HFFc6 (cell line): Measurements from ENCODE around the gene ANTXR1. TPM values are rescaled to one million over a fixed set of nuclear protein-coding genes. Genes with fewer than 3 reads are reported as not detected.
A peak's percentile ranks its signal among the peaks of the same experiment; 100 is the strongest.

Experiments
- DNase-seq: peaks from one replicate; pipeline ENCODE4 v3.0.0-alpha.2; 2018
- H3K27ac Mint-ChIP-seq: 2 replicates; pipeline ENCODE4 v1.8.0; 2020; ENCODE audit warnings: mild to moderate bottlenecking, mixed read lengths
- H3K27me3 Mint-ChIP-seq: 2 replicates; pipeline ENCODE4 v1.8.0; 2021; ENCODE audit warnings: mild to moderate bottlenecking, moderate library complexity, mixed read lengths; ENCODE audit not compliant: insufficient read depth
- H3K36me3 Mint-ChIP-seq: 2 replicates; pipeline ENCODE4 v1.8.0; 2021; ENCODE audit warnings: low read depth, mixed read lengths
- H3K4me1 Mint-ChIP-seq: 2 replicates; pipeline ENCODE4 v1.8.0; 2020; ENCODE audit warnings: low read depth, mixed read lengths
- H3K4me3 Mint-ChIP-seq: 2 replicates; pipeline ENCODE4 v1.8.0; 2020; ENCODE audit warnings: mild to moderate bottlenecking, moderate library complexity, mixed read lengths
- H3K9me3 Mint-ChIP-seq: 2 replicates; pipeline ENCODE4 v1.8.0; 2020; ENCODE audit warnings: mild to moderate bottlenecking, mixed read lengths
- CTCF ChIP-seq: fragments of 200-600 bp; sonication (generic); IDR thresholded peaks from 2 replicates; pipeline ENCODE4 v1.5.0; 2021; ENCODE audit warnings: antibody characterized with exemption, mild to moderate bottlenecking
- long read RNA-seq: library from polyadenylated mRNA; unstranded; transcript quantifications from one replicate; pipeline ENCODE4 v2.0.0, GENCODE V29; 2019
- total RNA-seq, 6 experiments: library from RNA; stranded (reverse); fragmentation: NEBNext Ultra II Directional; extraction: Animal tissue kit (Norgen Biotek cat#: 25700); gene quantifications; 2 replicates in 1 of 6; 3 replicates in 5 of 6; pipeline ENCODE4 v1.2.3, GENCODE V29; 2021

Gene ANTXR1
- total RNA-seq: 100 to 1,000 TPM in 5 of 6 experiments, 10 to 100 TPM in 1; 98.0 to 137 (median 124) TPM
- long read RNA-seq, transcript ANTXR1-203 (13 exons, 2,221 nt): major isoform, 32 of 76 reads
- long read RNA-seq, transcript ANTXR1-204 (10 exons, 1,437 nt): minor isoform, 5 of 76 reads
- long read RNA-seq, partial matches to known transcripts: 6 of 76 reads
- long read RNA-seq, other reads (novel, unspliced or antisense): 32 of 76 reads

- peak; percentile 67 for DNase-seq
- Mint-ChIP-seq H3K4me3 (peak within 1 kb of the TSS; percentile 98), H3K27ac (peak within 1 kb of the TSS; percentile 68), H3K9me3 (no peaks in the 10 kb centered on the region), H3K4me1 (peaks cover 72% of the 10 kb centered on the region), H3K27me3 (no peaks in the 10 kb centered on the region; the same call in 1 of the 2 replicates), H3K36me3 (peaks cover 12% of the 10 kb centered on the region; the same call in 1 of the 2 replicates)
- TF ChIP-seq CTCF: peak; percentile 69
Observed at GRCh38 chr2:69013142-69013839, at the start of gene ANTXR1. ANTXR1 (plus strand) TSS chr2:69013179; CDS start chr2:69013500, 321 bp downstream.

- DNase-seq: no peak
- Mint-ChIP-seq H3K9me3 (no peaks in the 10 kb centered on the region), H3K27me3 (no peaks in the 10 kb centered on the region), H3K4me3 (no peak overlapping the region), H3K27ac (no peak overlapping the region), H3K4me1 (peaks cover 8% of the 10 kb centered on the region; the same call in 1 of the 2 replicates), H3K36me3 (peaks cover 5% of the 10 kb centered on the region; the same call in 1 of the 2 replicates)
- no peak for TF ChIP-seq CTCF
Observed at GRCh38 chr2:68964282-68964681, 48.7 kb upstream of the ANTXR1 start.

- Mint-ChIP-seq H3K27me3 (no peaks in the 10 kb centered on the region), H3K4me3 (no peak overlapping the region), H3K4me1 (peaks cover 46% of the 10 kb centered on the region), H3K36me3 (peaks cover 5% of the 10 kb centered on the region; the same call in 1 of the 2 replicates), H3K27ac (no peak overlapping the region), H3K9me3 (no peaks in the 10 kb centered on the region)
- no peak for DNase-seq
- TF ChIP-seq CTCF: no peak
Observed at GRCh38 chr2:68968221-68968620, 44.8 kb upstream of the ANTXR1 start.

GRCh38 chr2:68969736-68970490, 43.1 kb upstream of the ANTXR1 start:
- Mint-ChIP-seq H3K4me1 (peaks cover 63% of the 10 kb centered on the region), H3K4me3 (no peak overlapping the region), H3K9me3 (no peaks in the 10 kb centered on the region), H3K27ac (peak overlapping the region; percentile 48), H3K27me3 (no peaks in the 10 kb centered on the region; the same call in 1 of the 2 replicates), H3K36me3 (0 out of 2 replicates have a peak, but pooled peaks cover 5% of the 10 kb centered on the region)
- no peak for DNase-seq
- TF ChIP-seq CTCF: no peak

GRCh38 chr2:68970566-68971265, 42.3 kb upstream of the ANTXR1 start:
- H3K9me3 Mint-ChIP-seq: no peaks in the 10 kb centered on the region
- H3K4me1 Mint-ChIP-seq: peaks cover 68% of the 10 kb centered on the region
- peak overlapping the region; percentile 55 for H3K4me3 Mint-ChIP-seq
- H3K36me3 Mint-ChIP-seq: 0 out of 2 replicates have a peak, but pooled peaks cover 5% of the 10 kb centered on the region
- H3K27ac Mint-ChIP-seq: peak overlapping the region; percentile 98
- DNase-seq: no peak
- no peaks in the 10 kb centered on the region; the same call in 1 of the 2 replicates for H3K27me3 Mint-ChIP-seq
- TF ChIP-seq CTCF: no peak
